ENCODE measurements around the gene OAF. TPM values are rescaled to one million over a fixed set of nuclear protein-coding genes. Genes with fewer than 3 reads are reported as not detected.

The OAF gene
- total and polyA plus RNA-seq, 2 of the 8 experiments (the other 6 are each of a cell fraction or from before 2014, with no cell fraction given) = 1.3 to 1.5 TPM

DNA sequence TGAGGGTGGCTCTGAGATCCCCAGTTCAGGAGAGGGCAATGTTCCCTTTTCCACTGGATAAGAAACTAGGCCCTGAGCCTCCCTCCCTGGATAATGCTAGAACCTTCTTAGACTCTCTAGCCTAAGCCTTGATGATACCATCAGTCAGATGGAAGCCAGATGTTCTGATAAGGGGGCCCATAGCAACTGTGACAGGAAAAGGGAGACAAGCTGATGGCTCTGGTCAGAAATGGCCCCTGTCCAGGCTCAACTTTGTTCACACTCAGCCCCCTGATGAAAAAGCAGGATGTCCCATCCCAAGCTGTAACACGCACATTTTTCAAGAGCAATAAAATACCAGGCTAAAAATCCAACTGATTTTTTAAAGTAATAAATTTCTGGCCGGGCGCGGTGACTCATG is 7.2 kb upstream of the OAF start:
- Histone ChIP-seq H3K23me2 (ENCODE audit: low read depth, low read length) (no peaks in the 10 kb centered on the region), H3K9ac (replicated peaks in 1 of 4; ENCODE audit: extremely low read depth in 1 of 4, low read depth in 3 of 4, low read length in 3 of 4) (no peak overlapping the region), H3K56ac (replicated peaks; ENCODE audit: insufficient read length, low read depth, low read length) (no peak overlapping the region), H2BK12ac (ENCODE audit: low read depth, low read length) (no peak overlapping the region), H2AFZ (ENCODE audit: low read length) (no peak overlapping the region), H4K5ac (ENCODE audit: insufficient read length, low read depth, low read length) (no peak overlapping the region), H3K4me1 (replicated peaks in 1 of 4; ENCODE audit: control insufficient read depth in 3 of 4, insufficient read depth in 4 of 4, low read length in 3 of 4) (peaks cover 0 to 14% (median 8%) of the 10 kb centered on the region in 4 experiments; a peak in 6 of 7 replicates), H3K4me2 (ENCODE audit: insufficient read depth in 1 of 2, low read depth in 2 of 2, low read length in 2 of 2) (no peak overlapping the region), H3K27me3 (replicated peaks in 1 of 4; ENCODE audit: control insufficient read depth in 3 of 4, extremely low read depth in 1 of 4, insufficient read depth in 3 of 4, low read length in 3 of 4) (peaks cover 10 to 58% (median 50%) of the 10 kb centered on the region in 4 experiments), H4K91ac (replicated peaks; ENCODE audit: insufficient read length, low read length) (no peak overlapping the region), H3K36me3 (ENCODE audit: control insufficient read depth in 2 of 4, insufficient read depth in 4 of 4, low read length in 3 of 4) (no peaks in the 10 kb centered on the region), H3K79me1 (ENCODE audit: low read depth, low read length) (no peaks in the 10 kb centered on the region), H3K4ac (replicated peaks; ENCODE audit: insufficient read length, low read depth, low read length) (no peak overlapping the region), H2BK15ac (ENCODE audit: low read length) (no peak overlapping the region), H3K18ac (ENCODE audit: extremely low read depth, low read length) (no peak overlapping the region), H2BK20ac (ENCODE audit: low read length) (no peak overlapping the region), H2AK5ac (ENCODE audit: low read depth, low read length) (no peak overlapping the region), H3K14ac (ENCODE audit: insufficient read length) (no peak overlapping the region), H2BK120ac (replicated peaks; ENCODE audit: low read depth, low read length) (no peak overlapping the region), H3K79me2 (ENCODE audit: control insufficient read depth in 1 of 2, insufficient read depth in 2 of 2, low read length in 2 of 2) (no peaks in the 10 kb centered on the region), H3K9me3 (ENCODE audit: insufficient read depth in 2 of 2, low read depth in 1 of 2, low read length in 1 of 2) (no peaks in the 10 kb centered on the region), H2BK5ac (ENCODE audit: low read depth, low read length) (no peak overlapping the region), H4K8ac (ENCODE audit: extremely low read depth, insufficient read depth, low read length) (no peak overlapping the region), H3K23ac (ENCODE audit: insufficient read length) (no peak overlapping the region), H3K4me3 (ENCODE audit: extremely low read depth in 1 of 4, insufficient read depth in 2 of 4, low read depth in 3 of 4, low read length in 4 of 4) (no peak overlapping the region), H4K20me1 (replicated peaks in 1 of 2; ENCODE audit: control insufficient read depth in 1 of 2, insufficient read depth in 2 of 2, low read length in 2 of 2) (no peaks in the 10 kb centered on the region), H3K27ac (ENCODE audit: low read depth, low read length) (no peak overlapping the region)
- ChIA-PET CTCF (ENCODE audit: partially characterized antibody) (interaction anchor here (2.4 kb wide), 1 partner anchor 26 kb away, joined by 8 read pairs; no protein-coding TSS in a partner anchor), POLR2A (ENCODE audit: partially characterized antibody) (no interaction called here)
- DNase-seq (ENCODE audit: low read depth in 1 of 2, low spot score in 2 of 2) (no peak), FAIRE-seq (no peak)
- TF ChIP-seq KDM5A (IDR thresholded peaks at IDR 0.05; ENCODE audit: low read length) (no peak), TBP (IDR thresholded peaks at IDR 0.05; ENCODE audit: low read depth, low read length) (no peak), TEAD4 (IDR thresholded peaks at IDR 0.05; ENCODE audit: low read depth, low read length) (no peak), SRF (IDR thresholded peaks at IDR 0.05; ENCODE audit: low read depth, low read length) (no peak), SIRT6 (IDR thresholded peaks at IDR 0.05; ENCODE audit: low read length) (no peak), GABPA (IDR thresholded peaks at IDR 0.05; ENCODE audit: borderline replicate concordance, insufficient read depth, low read length) (no peak), KDM4A (IDR thresholded peaks at IDR 0.05; ENCODE audit: low read depth, low read length, severe bottlenecking) (no peak), SUZ12 (IDR thresholded peaks at IDR 0.05; ENCODE audit: low read length) (no peak)
- WGBS, 2 experiments (ENCODE audit: extremely low coverage in 1 of 2, insufficient coverage in 1 of 2, insufficient read length in 1 of 2, insufficient replicate concordance in 2 of 2, low coverage in 1 of 2, low lambda C conversion rate in 2 of 2, missing lambda C conversion rate in 1 of 2) = 91% methylated on average over 4 of the region's 4 CpGs; no CpG with 5 or more reads in 1 of the 2 experiments

Data from H1 (cell line).